NOMO-1 treated with DMSO at 0.1 percent for 48 hours (cell line): ENCODE data around the gene CRYBG1.
"Not testable (repeated sequence)": the region's sequence is repeated elsewhere in the genome, so short reads cannot be mapped to it uniquely, and the experiment has no call there.

ENCODE experiments used
- DNase-seq: peaks from one replicate; lab custom pipeline; 2025; ENCODE audit not compliant: unreplicated experiment; lab: John Stamatoyannopoulos, UW

Gene CRYBG1

GRCh38 chr6:106572875-106573585 is 212.5 kb downstream of the CRYBG1 start:
- peak; percentile 21 for DNase-seq

DNA sequence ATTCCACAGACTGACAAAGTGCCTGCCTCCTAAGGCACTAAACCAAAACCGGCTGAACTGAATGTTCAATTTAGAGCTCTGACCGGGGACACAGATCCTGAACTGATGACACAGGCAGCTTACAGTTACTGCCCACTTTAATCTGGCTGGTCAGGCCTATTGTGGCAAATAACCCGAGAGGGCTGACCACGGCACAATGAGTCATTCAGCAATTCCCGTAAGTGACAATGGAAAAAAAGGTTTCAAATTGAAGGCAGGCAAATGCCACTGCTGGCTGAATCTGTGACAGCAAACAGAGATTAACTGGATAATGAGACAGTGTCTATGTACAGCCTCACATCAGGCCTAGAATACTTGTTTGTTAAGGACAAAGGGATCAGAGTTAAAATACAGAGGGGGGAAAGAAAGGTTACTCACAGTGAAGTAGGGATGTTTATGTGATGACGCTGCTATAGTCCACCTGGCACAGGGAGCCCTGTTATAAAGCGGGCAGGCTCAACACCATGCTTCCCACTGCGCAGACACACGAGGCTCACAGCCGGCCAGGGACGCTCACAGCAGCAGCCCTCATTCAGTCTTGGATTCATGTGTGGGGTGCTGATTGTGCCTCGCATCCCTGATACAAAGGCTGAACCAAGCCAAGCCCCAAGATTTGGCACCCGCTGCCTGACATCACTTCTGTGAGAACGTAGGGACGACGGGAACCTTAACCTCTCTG is 214.4 kb downstream of the CRYBG1 start:
- no peak for DNase-seq

GRCh38 chr6:106579281-106579680 is 218.8 kb downstream of the CRYBG1 start:
- no peak for DNase-seq

GRCh38 chr6:106581468-106581867 is 221.0 kb downstream of the CRYBG1 start:
- DNase-seq = no peak

DNA sequence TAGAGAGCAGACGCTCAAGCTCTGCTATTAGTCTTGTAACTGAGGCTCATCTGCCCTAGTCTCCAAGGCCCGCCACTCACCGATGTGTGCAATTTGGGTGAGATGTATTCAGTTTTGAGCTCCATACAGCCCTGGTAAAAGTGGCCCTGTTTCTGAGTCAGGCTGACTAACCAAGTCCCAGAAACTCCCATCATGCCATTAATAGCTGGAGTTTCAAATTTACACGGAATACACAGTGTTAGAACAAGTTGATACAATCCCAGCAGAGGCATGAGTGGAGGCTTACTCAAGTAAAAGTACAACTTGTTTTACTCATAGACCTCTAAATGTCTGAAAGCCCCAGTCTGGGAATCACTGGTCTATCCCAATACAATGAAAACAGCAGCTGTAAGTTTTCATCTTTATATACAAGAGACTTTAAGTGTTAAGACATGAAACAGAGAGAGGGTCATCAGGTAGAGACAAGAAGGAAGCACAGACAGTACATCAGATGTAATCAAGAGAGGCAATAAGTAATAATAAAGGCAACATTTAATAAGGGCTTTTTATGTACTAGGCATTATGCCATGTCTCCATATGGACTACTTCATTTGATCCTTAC is 226.4 kb downstream of the CRYBG1 start:
- DNase-seq = no peak

GRCh38 chr6:106588937-106589336 is 228.4 kb downstream of the CRYBG1 start:
- not testable (repeated sequence) for DNase-seq

DNA sequence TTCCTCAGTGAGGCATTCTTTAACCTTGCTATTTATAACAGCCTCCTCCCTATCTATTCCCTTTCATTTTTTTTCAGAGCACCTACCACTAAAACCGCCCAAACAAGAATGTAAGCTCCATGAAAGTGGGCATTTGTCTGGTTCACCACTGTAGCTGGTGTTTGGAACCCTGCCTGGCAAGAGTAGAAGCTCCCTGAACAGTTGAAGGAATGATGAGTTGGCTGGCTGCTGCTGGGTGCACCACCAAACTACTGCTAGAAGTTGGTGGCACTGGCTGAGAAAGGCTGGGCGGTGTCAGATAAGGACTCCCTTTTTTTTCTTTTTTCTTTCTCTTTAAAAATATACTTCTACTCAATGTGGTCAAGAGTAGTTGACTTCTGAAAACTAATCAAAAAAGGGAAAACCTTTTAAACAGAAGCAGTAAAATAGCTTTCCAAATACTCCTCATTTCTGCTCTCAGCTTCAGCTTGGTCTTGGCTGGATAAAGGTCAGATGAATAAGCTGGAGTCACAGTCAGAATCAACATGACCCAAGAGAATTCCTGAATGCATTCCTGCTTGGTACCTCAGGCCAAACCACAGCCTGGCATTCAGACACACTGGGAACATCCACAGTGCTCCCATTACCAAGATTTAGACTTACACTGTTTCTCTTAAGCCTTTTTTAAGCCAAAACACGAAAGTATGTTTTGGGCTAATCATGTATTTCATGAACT is 230.8 kb downstream of the CRYBG1 start:
- no peak for DNase-seq

DNA sequence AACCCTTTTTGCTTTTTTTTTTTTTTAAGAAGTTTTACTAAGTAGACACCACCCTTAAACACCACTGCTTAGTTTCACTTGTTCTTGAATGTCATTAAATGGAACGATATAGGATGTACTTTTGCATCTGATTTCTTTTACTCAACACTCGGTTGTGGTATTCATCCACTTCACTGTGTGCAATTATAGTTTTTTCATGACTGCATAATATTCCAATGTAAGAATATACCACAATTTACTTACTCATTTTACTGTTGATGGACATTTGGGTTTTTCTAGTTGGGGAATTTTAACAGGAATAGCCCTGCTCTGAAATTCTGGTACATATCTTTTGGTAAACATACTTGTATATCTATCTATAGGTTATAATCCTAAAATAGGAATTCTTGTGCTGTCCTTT is 238.9 kb downstream of the CRYBG1 start:
- DNase-seq = no peak

DNA sequence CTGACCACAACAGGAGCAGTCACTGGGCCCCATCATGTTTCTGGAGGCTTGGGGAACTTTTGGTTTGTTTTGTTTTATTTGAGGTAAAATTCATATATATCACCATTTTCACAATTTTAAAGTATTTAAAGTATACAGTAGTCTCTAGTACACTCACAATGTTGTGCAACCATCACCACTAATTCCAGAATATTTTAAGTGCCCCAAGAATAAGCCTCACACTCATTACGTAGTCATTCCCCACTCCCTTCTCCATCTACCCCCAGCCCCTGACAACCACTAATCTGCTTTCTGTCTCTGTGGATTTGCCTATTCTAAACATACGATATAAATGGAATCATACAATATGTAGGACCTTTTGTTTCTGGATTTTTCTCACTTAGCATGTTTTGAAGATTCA is 239.8 kb downstream of the CRYBG1 start:
- no peak for DNase-seq

DNA sequence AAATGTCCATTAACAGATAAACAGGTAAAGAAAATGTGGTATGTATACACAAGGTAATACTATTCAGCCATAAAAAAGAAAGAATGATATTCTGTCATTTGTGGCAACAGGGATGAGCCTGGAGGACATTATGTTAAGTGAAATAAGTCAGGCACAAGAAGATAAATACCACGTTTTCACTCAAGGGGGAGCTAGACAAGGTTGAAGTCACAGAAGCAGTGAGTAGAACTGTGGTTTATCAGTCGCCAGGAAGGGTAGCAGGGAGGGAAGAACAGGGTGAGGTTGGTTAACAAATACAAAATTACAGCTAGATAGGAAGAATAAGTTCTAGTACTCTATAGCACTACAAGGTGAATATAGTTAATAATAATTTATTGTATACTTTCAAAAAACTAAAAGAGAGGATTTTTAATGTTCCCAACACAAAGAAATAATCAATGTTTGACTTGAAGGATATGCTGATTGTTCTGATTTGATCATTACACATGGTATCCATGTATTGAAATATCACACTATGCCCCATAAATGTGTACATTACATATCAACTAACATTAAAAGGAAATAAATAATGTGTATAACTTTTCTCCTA is 247.7 kb downstream of the CRYBG1 start:
- peak; percentile 53 for DNase-seq

- peak; percentile 24 for DNase-seq
Measured at GRCh38 chr6:106609699-106610098, 249.2 kb downstream of the CRYBG1 start.

- no peak for DNase-seq
Measured at GRCh38 chr6:106611030-106611429, 250.5 kb downstream of the CRYBG1 start.

GRCh38 chr6:106612671-106613416 is 252.3 kb downstream of the CRYBG1 start:
- DNase-seq = no peak

DNA sequence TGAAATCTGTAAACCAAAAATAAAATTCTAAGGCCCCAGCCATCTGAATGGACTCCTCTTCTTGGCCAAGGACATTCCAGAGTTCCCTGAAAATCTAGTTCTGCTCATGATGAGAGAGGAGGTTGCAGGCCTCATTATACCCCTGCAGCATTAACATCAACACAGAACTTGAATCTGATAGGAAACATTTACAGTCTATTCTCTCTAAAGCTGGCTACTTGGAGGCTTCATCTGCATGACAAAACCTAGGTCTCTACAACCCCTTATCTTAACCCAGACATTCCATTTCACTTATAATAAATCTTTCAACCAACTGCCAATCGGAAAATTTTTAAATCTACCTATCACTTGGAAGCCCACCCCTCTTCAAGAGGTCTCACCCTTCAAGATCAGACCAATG is 253.1 kb downstream of the CRYBG1 start:
- no peak for DNase-seq

DNA sequence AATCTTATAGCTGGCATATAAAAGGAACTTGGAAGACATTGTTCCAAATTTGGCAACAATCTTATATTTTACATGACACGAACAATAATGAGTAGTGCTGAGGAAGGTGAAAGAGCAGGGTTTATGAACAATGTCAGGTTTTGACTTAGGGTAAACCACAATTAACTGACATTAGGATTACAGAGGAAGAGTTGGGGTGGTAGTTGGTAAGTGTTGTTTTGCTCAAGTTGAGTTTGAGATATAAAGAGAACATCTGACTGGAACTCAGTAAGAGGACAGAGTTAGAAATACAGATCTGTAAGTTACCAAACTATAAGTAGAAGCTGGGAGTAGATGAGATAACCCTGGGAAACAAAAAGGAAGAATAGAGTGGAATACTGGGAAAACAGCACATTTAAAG is 253.6 kb downstream of the CRYBG1 start:
- DNase-seq = no peak

GRCh38 chr6:106614592-106615257 is 254.2 kb downstream of the CRYBG1 start:
- DNase-seq = no peak

GRCh38 chr6:106617302-106617701 is 256.8 kb downstream of the CRYBG1 start:
- peak; percentile 42 for DNase-seq

GRCh38 chr6:106617857-106618256 is 257.3 kb downstream of the CRYBG1 start:
- no peak for DNase-seq

GRCh38 chr6:106618324-106618723 is 257.8 kb downstream of the CRYBG1 start:
- no peak for DNase-seq

- no peak for DNase-seq
Measured at GRCh38 chr6:106619223-106619622, 258.7 kb downstream of the CRYBG1 start.
